Activated CD8-positive, alpha-beta T cell treated with anti-CD3 and anti-CD28 coated beads for 36 hours (primary cell): Measurements from ENCODE around the gene IP6K1. TPM values are rescaled to one million over a fixed set of nuclear protein-coding genes. Genes with fewer than 3 reads are reported as not detected.
"Not testable (repeated sequence)": the region's sequence is repeated elsewhere in the genome, so short reads cannot be mapped to it uniquely, and the experiment has no call there.

Source experiments
- ATAC-seq: fragments of 200-7000 bp; cut with Tn5 transposase; one replicate; pipeline ENCODE4 v1.10.0; 2021; ENCODE audit warnings: mild to moderate bottlenecking, moderate library complexity
- CTCF ChIA-PET: fragments of 350-600 bp; sonication (Branson Sonifier 250); formaldehyde crosslinking; loops from one replicate; lab custom pipeline; 2021; ENCODE audit warnings: antibody characterized with exemption; lab: Charles Lee
- POLR2A ChIA-PET: fragments of 350-600 bp; sonication (Branson Sonifier 250); formaldehyde crosslinking; loops from one replicate; lab custom pipeline; 2021; ENCODE audit warnings: antibody characterized with exemption; lab: Charles Lee
- DNase-seq: peaks from one replicate; pipeline ENCODE4 v3.0.0-alpha.2; 2020
- H3K27ac Mint-ChIP-seq: one replicate; pipeline ENCODE4 v1.8.0; 2021; ENCODE audit warnings: mild to moderate bottlenecking, mixed read lengths
- H3K27me3 Mint-ChIP-seq: one replicate; pipeline ENCODE4 v1.8.0; 2021; ENCODE audit warnings: mixed read lengths
- H3K36me3 Mint-ChIP-seq: one replicate; pipeline ENCODE4 v1.8.0; 2021; ENCODE audit warnings: low read depth, mixed read lengths
- H3K4me1 Mint-ChIP-seq: one replicate; pipeline ENCODE4 v1.8.0; 2021; ENCODE audit warnings: low read depth, mixed read lengths
- H3K4me3 Mint-ChIP-seq: one replicate; pipeline ENCODE4 v1.8.0; 2021; ENCODE audit warnings: mild to moderate bottlenecking, moderate library complexity, mixed read lengths
- H3K9me3 Mint-ChIP-seq: one replicate; pipeline ENCODE4 v1.8.0; 2021; ENCODE audit warnings: mixed read lengths
- CTCF ChIP-seq: fragments of 200-600 bp; IDR thresholded peaks from one replicate; pipeline ENCODE4 v1.8.0; 2022; ENCODE audit warnings: antibody characterized with exemption, mild to moderate bottlenecking
- intact Hi-C: fragments of 100-400 bp; cut with micrococcal nuclease; formaldehyde crosslinking; loops from one replicate; pipeline ENCODE4 v1.10.0; 2022
- total RNA-seq, 2 experiments: library from RNA; stranded (reverse); gene quantifications; one replicate each; pipeline ENCODE4 v1.2.3, GENCODE V29; 2021

The IP6K1 gene
- total RNA-seq, 2 experiments from 2014 or later, result 23.5 to 24.2 TPM

DNA sequence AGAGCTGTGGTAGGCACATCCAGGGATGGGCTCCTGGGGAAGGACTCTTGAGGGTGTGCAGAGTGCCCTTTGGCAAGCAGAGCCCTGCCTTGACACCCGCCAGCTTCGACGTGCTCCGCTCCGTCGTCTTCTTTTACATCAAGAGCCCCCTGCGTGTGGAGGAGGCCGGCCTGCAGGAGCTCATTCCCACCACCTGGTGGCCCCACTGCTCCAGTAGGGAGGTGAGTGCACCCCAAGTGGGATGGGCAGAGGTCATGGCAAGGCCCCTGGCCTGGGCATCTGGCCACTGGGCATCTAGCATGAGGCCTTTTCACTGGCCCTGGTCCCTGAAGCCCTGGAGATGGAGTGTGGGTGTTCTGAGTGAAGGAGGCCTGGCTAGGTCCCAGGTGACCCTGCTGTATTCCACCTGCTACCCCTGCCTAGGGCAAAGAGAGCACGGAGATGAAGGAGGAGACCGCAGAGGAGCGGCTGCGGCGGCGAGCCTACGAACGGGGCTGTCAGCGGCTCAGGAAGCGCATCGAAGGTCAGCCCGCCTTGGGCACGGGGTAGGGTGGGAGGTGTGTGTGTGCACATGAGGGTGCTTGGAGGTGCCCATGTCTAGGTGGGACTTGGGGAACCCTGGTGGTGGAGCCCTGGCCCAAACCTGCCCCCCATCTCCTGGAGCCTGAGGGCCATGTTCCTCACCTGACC lies 84.8 kb downstream of the IP6K1 start:
- no peak overlapping the region for H3K27ac Mint-ChIP-seq
- CTCF ChIA-PET, result interaction anchor here (0.6 to 3.5 kb wide), 10 partner anchors 18 to 162 kb away, joined by 3 to 17 read pairs (median 4); partner anchors contain the start of genes AMIGO3, GMPPB and INKA1
- peak; percentile 35 for TF ChIP-seq CTCF
- DNase-seq, result peak; percentile 40
- H3K4me1 Mint-ChIP-seq, result no peaks in the 10 kb centered on the region
- POLR2A ChIA-PET, result interaction anchor here (5.6 kb wide), 1 partner anchor 20 kb away, joined by 40 read pairs; the partner anchor contains the start of genes AMIGO3 and GMPPB
- H3K27me3 Mint-ChIP-seq, result no peaks in the 10 kb centered on the region
- H3K36me3 Mint-ChIP-seq, result peaks cover 1% of the 10 kb centered on the region
- ATAC-seq, result no peak
- no peaks in the 10 kb centered on the region for H3K9me3 Mint-ChIP-seq
- H3K4me3 Mint-ChIP-seq, result no peak overlapping the region
- intact Hi-C loops, result no loop called here

DNA sequence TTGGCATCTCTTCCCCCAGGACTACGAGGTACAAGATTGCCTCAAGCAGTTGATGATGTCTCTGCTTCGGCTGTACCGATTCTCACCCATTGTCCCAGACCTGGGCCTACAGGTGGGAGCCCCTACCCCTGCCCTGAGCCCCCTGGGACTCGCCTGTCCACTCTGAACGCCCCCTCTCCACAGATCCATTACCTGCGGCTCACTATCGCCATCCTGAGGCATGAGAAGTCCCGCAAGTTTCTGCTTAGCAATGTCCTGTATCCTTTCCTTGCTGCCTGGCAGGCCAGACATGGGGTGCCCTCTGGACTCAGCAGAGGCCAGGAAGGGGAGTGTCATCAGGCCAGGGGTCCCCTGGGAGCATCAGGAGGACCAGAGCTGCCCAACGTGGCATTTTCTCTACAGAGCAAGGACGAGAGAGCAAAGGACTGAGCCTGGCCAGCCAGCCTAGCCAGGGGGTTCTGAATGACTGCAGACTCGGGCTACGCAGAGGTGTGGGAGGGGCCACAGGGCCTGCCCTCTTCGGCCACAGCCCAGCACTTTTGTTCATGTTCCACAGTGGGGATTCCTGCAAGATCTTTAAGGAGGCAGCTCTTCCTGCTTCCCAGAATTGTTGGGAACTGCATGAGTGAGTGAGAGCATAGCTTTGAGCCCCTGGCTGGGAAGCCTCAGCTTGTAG lies 85.8 kb downstream of the IP6K1 start:
- no peak for DNase-seq
- H3K4me1 Mint-ChIP-seq, result no peaks in the 10 kb centered on the region
- no peaks in the 10 kb centered on the region for H3K27me3 Mint-ChIP-seq
- ATAC-seq, result no peak
- intact Hi-C loops, result no loop called here
- ChIA-PET CTCF (interaction anchor here (0.7 to 3.5 kb wide), 6 partner anchors 18 to 161 kb away, joined by 3 to 17 read pairs (median 6); partner anchors contain the start of genes AMIGO3 and INKA1), POLR2A (interaction anchor here (5.6 kb wide), 1 partner anchor 21 kb away, joined by 40 read pairs; the partner anchor contains the start of genes AMIGO3 and GMPPB)
- no peaks in the 10 kb centered on the region for H3K9me3 Mint-ChIP-seq
- TF ChIP-seq CTCF, result no peak
- peaks cover 1% of the 10 kb centered on the region for H3K36me3 Mint-ChIP-seq
- no peak overlapping the region for H3K4me3 Mint-ChIP-seq
- no peak overlapping the region for H3K27ac Mint-ChIP-seq

GRCh38 chr3:49700014-49700413 lies 86.3 kb downstream of the IP6K1 start:
- Mint-ChIP-seq H3K27me3 (no peaks in the 10 kb centered on the region), H3K36me3 (peaks cover 1% of the 10 kb centered on the region), H3K4me3 (no peak overlapping the region), H3K9me3 (no peaks in the 10 kb centered on the region), H3K27ac (no peak overlapping the region), H3K4me1 (no peaks in the 10 kb centered on the region)
- DNase-seq (no peak), ATAC-seq (no peak)
- intact Hi-C loops, result no loop called here
- CTCF ChIA-PET, result no interaction called here
- POLR2A ChIA-PET, result interaction anchor here (5.6 kb wide), 1 partner anchor 21 kb away, joined by 40 read pairs; the partner anchor contains the start of genes AMIGO3 and GMPPB
- TF ChIP-seq CTCF, result no peak

- H3K4me3 Mint-ChIP-seq, result no peak overlapping the region
- no peak overlapping the region for H3K27ac Mint-ChIP-seq
- ChIA-PET CTCF (no interaction called here), POLR2A (interaction anchor here (5.6 kb wide), 1 partner anchor 22 kb away, joined by 40 read pairs; the partner anchor contains the start of genes AMIGO3 and GMPPB)
- ATAC-seq (no peak), DNase-seq (no peak)
- intact Hi-C loops, result no loop called here
- no peaks in the 10 kb centered on the region for H3K9me3 Mint-ChIP-seq
- H3K4me1 Mint-ChIP-seq, result no peaks in the 10 kb centered on the region
- no peaks in the 10 kb centered on the region for H3K27me3 Mint-ChIP-seq
- peaks cover 1% of the 10 kb centered on the region for H3K36me3 Mint-ChIP-seq
- no peak for TF ChIP-seq CTCF
Observed at GRCh38 chr3:49699281-49699979, 86.9 kb downstream of the IP6K1 start.

DNA sequence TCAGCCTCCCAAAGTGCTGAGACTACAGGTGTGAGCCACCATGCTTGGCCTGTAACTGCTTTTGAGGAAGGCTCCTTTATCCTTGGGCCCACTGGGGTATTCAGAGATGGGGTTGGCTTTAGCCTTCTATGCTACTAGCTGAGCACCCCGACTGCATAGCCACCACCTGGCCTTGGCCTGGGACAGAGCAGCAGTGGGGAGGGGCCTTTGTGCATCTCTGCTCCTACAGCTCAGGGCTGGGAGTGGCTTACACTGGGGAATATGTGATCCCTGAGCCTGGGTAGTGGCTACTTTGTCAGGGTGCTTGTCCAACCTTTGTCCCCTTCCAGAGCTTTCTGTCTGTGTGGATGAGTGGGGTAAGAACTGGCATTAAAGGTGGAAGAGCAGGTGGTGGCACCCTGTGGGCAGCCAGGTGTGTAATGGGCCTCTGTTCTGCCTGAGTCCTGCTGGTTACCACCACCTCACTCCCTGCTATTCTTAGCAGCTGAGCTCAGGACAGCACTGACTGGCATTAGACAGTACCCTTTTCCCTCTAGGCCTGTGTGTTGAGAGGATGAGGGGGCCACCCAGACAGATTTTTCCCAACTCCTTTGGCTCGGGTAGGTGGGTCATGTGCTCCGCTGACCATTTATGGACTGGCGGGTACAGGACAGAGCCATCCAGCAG lies 90.9 kb downstream of the IP6K1 start:
- H3K4me1 Mint-ChIP-seq, H3K36me3 Mint-ChIP-seq, ATAC-seq, H3K9me3 Mint-ChIP-seq, DNase-seq, CTCF ChIA-PET, POLR2A ChIA-PET, H3K27ac Mint-ChIP-seq, intact Hi-C loops, H3K27me3 Mint-ChIP-seq, H3K4me3 Mint-ChIP-seq: not testable (repeated sequence)

- H3K9me3 Mint-ChIP-seq, H3K27me3 Mint-ChIP-seq, H3K4me3 Mint-ChIP-seq, DNase-seq, CTCF ChIA-PET, intact Hi-C loops, ATAC-seq, H3K27ac Mint-ChIP-seq, H3K36me3 Mint-ChIP-seq, POLR2A ChIA-PET: not testable (repeated sequence)
- H3K4me1 Mint-ChIP-seq, result peaks cover 13% of the 10 kb centered on the region
Observed at GRCh38 chr3:49694409-49695070, 91.8 kb downstream of the IP6K1 start.

GRCh38 chr3:49691481-49691880 lies 94.9 kb downstream of the IP6K1 start:
- H3K9me3 Mint-ChIP-seq, intact Hi-C loops, CTCF ChIA-PET, DNase-seq, H3K27me3 Mint-ChIP-seq, POLR2A ChIA-PET, ATAC-seq, H3K4me3 Mint-ChIP-seq, H3K27ac Mint-ChIP-seq, H3K36me3 Mint-ChIP-seq: not testable (repeated sequence)
- peaks cover 19% of the 10 kb centered on the region for H3K4me1 Mint-ChIP-seq
